Gastrocnemius medialis (tissue), 4 donors: ENCODE data around the gene SWT1.

Source experiments
- POLR2A ChIP-seq, 2 donors: fragments of 450-650 bp; IDR thresholded peaks; one replicate each; pipeline ENCODE4 v1.6.1; 2017; ENCODE audit warnings: antibody characterized with exemption in 2 of 2, mild to moderate bottlenecking in 2 of 2, moderate library complexity in 2 of 2
- TF ChIP-seq, protein P1 (sequence below), 5 experiments: fragments of 450-650 bp in 3 of 5; fragments of 200-600 bp in 2 of 5; sonication (generic) in 2 of 5; IDR thresholded peaks in 4 of 5; conservative IDR thresholded peaks in 1 of 5; 1 replicate in 4 of 5; 2 replicates in 1 of 5; pipeline ENCODE4 v1.5.1; 2016 to 2019; ENCODE audit warnings: antibody characterized with exemption in 5 of 5, mild to moderate bottlenecking in 3 of 5, moderate library complexity in 3 of 5

DNA sequence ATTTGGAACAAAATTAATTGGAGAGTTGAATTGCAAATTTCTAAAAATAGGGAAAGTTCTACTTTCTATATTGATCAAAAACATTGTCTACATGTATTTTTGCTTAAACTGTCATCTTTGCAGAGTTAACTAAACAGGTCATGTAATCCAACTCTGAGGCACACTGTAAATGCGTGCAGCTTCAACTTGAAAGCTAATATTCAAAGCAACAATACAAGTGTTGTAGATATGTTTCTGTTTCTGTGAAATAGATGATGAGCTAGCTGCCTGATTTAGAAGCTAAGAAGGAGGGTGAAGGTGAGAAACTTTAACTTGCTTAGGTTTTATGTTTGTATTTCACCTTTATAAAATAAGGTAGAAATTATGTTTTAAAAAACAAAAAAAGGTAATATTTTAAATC, 82.9 kb downstream of the SWT1 start:
- TF ChIP-seq, protein P1, sequence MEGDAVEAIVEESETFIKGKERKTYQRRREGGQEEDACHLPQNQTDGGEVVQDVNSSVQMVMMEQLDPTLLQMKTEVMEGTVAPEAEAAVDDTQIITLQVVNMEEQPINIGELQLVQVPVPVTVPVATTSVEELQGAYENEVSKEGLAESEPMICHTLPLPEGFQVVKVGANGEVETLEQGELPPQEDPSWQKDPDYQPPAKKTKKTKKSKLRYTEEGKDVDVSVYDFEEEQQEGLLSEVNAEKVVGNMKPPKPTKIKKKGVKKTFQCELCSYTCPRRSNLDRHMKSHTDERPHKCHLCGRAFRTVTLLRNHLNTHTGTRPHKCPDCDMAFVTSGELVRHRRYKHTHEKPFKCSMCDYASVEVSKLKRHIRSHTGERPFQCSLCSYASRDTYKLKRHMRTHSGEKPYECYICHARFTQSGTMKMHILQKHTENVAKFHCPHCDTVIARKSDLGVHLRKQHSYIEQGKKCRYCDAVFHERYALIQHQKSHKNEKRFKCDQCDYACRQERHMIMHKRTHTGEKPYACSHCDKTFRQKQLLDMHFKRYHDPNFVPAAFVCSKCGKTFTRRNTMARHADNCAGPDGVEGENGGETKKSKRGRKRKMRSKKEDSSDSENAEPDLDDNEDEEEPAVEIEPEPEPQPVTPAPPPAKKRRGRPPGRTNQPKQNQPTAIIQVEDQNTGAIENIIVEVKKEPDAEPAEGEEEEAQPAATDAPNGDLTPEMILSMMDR (IDR thresholded peaks at IDR 0.05 in 4 of 5, conservative IDR thresholded peaks at IDR 0.05 in 1 of 5), result no peak
- no peak for TF ChIP-seq POLR2A (IDR thresholded peaks at IDR 0.05)
